ENCODE results near the gene BRD4.

The BRD4 gene

GRCh38 chr19:15307169-15307568 lies 25.2 kb downstream of the BRD4 start:
- DNase-seq: no peak

GRCh38 chr19:15305582-15306334 lies 26.6 kb downstream of the BRD4 start:
- DNase-seq: no peak

- no peak for DNase-seq
Measured at GRCh38 chr19:15304140-15304705, 28.1 kb downstream of the BRD4 start.

GRCh38 chr19:15303105-15303780 lies 29.1 kb downstream of the BRD4 start:
- no peak for DNase-seq

GRCh38 chr19:15300533-15301197 lies 31.7 kb downstream of the BRD4 start:
- no peak for DNase-seq

- no peak for DNase-seq
Measured at GRCh38 chr19:15299568-15300409, 32.5 kb downstream of the BRD4 start.

- DNase-seq: no peak
Measured at GRCh38 chr19:15298847-15299567, 33.3 kb downstream of the BRD4 start.

- no peak for DNase-seq
Measured at GRCh38 chr19:15297416-15298224, 34.7 kb downstream of the BRD4 start.

- DNase-seq: peak in 1 of 2 donors; percentile 22
Measured at GRCh38 chr19:15296841-15297415, 35.4 kb downstream of the BRD4 start.

GRCh38 chr19:15296353-15296752 lies 36.0 kb downstream of the BRD4 start:
- DNase-seq: no peak

GRCh38 chr19:15294561-15294990 lies 37.8 kb downstream of the BRD4 start:
- DNase-seq: no peak

- no peak for DNase-seq
Measured at GRCh38 chr19:15293781-15294491, 38.4 kb downstream of the BRD4 start.

GRCh38 chr19:15292847-15293582 lies 39.3 kb downstream of the BRD4 start:
- DNase-seq: peak; percentile 9 to 27

GRCh38 chr19:15292140-15292539 lies 40.2 kb downstream of the BRD4 start:
- DNase-seq: no peak

- no peak for DNase-seq
Measured at GRCh38 chr19:15291548-15292021, 40.8 kb downstream of the BRD4 start.

- no peak for DNase-seq
Measured at GRCh38 chr19:15291089-15291488, 41.2 kb downstream of the BRD4 start.

GRCh38 chr19:15290166-15290565 lies 42.2 kb downstream of the BRD4 start:
- DNase-seq: no peak

- no peak for DNase-seq
Measured at GRCh38 chr19:15289673-15290072, 42.7 kb downstream of the BRD4 start.
